Skin epidermis (tissue), 12 donors: ENCODE data around the gene HPS1.

Source experiments
- H3K27ac ChIP-seq, 21 experiments: fragments of 200-600 bp; sonication (generic) in 11 of 21; one replicate each; pipeline ENCODE4 v1.5.0; 2020; ENCODE audit warnings: mild to moderate bottlenecking in 3 of 21, inconsistent platforms in 2 of 21, moderate library complexity in 2 of 21
- H3K4me3 ChIP-seq, 7 experiments: fragments of 200-600 bp; sonication (generic) in 2 of 7; one replicate each; pipeline ENCODE4 v1.5.0; 2020; ENCODE audit warnings: inconsistent platforms in 2 of 7, mild to moderate bottlenecking in 2 of 7, moderate library complexity in 1 of 7

The HPS1 gene

GRCh38 chr10:98436704-98437103, 10.0 kb downstream of the HPS1 start:
- Histone ChIP-seq H3K4me3 (no peak overlapping the region), H3K27ac (no peak overlapping the region)

- no peak overlapping the region for H3K27ac ChIP-seq
- H3K4me3 ChIP-seq, result no peak overlapping the region
Measured at GRCh38 chr10:98435178-98435577, 11.6 kb downstream of the HPS1 start.

GRCh38 chr10:98433881-98434732, 12.6 kb downstream of the HPS1 start:
- Histone ChIP-seq H3K27ac (no peak overlapping the region), H3K4me3 (no peak overlapping the region)

- Histone ChIP-seq H3K4me3 (no peak overlapping the region), H3K27ac (no peak overlapping the region)
Measured at GRCh38 chr10:98433371-98433770, 13.4 kb downstream of the HPS1 start.

GRCh38 chr10:98432330-98432729, 14.4 kb downstream of the HPS1 start:
- H3K4me3 ChIP-seq, result no peak overlapping the region
- no peak overlapping the region for H3K27ac ChIP-seq

- H3K27ac ChIP-seq, result no peak overlapping the region
Measured at GRCh38 chr10:98431016-98431415, 15.7 kb downstream of the HPS1 start.

GRCh38 chr10:98430427-98430826, 16.3 kb downstream of the HPS1 start:
- Histone ChIP-seq H3K27ac (no peak overlapping the region), H3K4me3 (no peak overlapping the region)

More at GRCh38 chr10:98431016-98431415, 15.7 kb downstream of the HPS1 start:
- no peak overlapping the region for H3K4me3 ChIP-seq

- Histone ChIP-seq H3K27ac (no peak overlapping the region), H3K4me3 (no peak overlapping the region)
Measured at GRCh38 chr10:98429320-98430072, 17.2 kb downstream of the HPS1 start.

GRCh38 chr10:98427011-98427515, 19.7 kb downstream of the HPS1 start:
- H3K27ac ChIP-seq, result no peak overlapping the region
- no peak overlapping the region for H3K4me3 ChIP-seq

GRCh38 chr10:98425511-98426352, 21.0 kb downstream of the HPS1 start:
- Histone ChIP-seq H3K27ac (no peak overlapping the region), H3K4me3 (no peak overlapping the region)

- no peak overlapping the region for H3K4me3 ChIP-seq
- H3K27ac ChIP-seq, result no peak overlapping the region
Measured at GRCh38 chr10:98424295-98425254, 22.2 kb downstream of the HPS1 start.

GRCh38 chr10:98423691-98424120, 23.0 kb downstream of the HPS1 start:
- Histone ChIP-seq H3K27ac (no peak overlapping the region), H3K4me3 (no peak overlapping the region)

- no peak overlapping the region for H3K27ac ChIP-seq
- H3K4me3 ChIP-seq, result no peak overlapping the region
Measured at GRCh38 chr10:98422182-98422581, 24.6 kb downstream of the HPS1 start.

- Histone ChIP-seq H3K4me3 (no peak overlapping the region), H3K27ac (no peak overlapping the region)
Measured at GRCh38 chr10:98420786-98421185, 25.9 kb downstream of the HPS1 start.

GRCh38 chr10:98419469-98420261, 27.1 kb downstream of the HPS1 start:
- H3K27ac ChIP-seq, result no peak overlapping the region
- H3K4me3 ChIP-seq, result no peak overlapping the region

GRCh38 chr10:98418665-98419468, 27.9 kb downstream of the HPS1 start:
- Histone ChIP-seq H3K27ac (no peak overlapping the region), H3K4me3 (no peak overlapping the region)

- Histone ChIP-seq H3K4me3 (no peak overlapping the region), H3K27ac (no peak overlapping the region)
Measured at GRCh38 chr10:98417973-98418664, 28.6 kb downstream of the HPS1 start.
